NCI-H2107 treated with DMSO at 0.1 percent for 48 hours (cell line): Measurements from ENCODE around the gene UGT2B7.
"Not testable (repeated sequence)": the region's sequence is repeated elsewhere in the genome, so short reads cannot be mapped to it uniquely, and the experiment has no call there.

Experiments used
- DNase-seq: peaks from one replicate; lab custom pipeline; 2025; ENCODE audit not compliant: unreplicated experiment; lab: John Stamatoyannopoulos, UW

Gene UGT2B7

DNA sequence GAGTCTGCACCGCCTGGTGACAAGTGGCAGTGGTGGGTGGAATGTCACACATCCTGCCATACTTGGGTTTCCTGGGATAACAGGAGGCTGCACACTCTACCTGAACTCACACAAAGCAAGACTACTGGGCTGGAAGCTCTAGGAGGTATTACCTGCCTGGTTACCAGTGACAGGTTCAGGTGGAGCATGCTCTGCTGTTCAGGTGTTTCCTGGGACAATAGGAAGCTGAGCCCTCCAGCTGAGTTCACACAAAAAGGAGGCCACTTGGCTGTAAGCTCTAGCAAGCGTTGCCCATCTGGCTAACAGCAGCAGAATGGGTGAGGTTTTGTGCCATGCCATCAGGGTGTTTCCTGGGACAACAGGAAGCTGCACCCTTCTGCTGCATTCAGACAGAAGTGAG is 17.4 kb upstream of the UGT2B7 start:
- DNase-seq, result no peak

DNA sequence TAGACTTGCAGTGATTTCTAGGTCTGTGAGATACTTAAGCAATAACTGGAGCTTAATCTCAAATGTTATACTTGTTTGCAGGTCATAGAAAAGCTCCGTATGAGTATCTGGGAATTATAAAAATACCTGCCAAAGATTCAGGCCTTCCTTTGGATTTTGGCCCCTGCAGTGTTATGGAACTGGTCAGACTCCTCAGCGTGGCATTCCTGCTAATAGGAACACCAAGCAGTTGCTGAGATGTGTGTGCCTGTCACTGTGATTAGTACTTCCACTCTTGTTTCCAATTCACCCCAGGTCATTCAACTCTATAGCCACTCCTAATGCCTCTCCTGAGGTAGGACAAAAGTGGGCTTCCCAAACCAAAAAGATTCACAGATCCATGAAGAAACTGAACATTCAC is 7.8 kb upstream of the UGT2B7 start:
- DNase-seq, result no peak

DNA sequence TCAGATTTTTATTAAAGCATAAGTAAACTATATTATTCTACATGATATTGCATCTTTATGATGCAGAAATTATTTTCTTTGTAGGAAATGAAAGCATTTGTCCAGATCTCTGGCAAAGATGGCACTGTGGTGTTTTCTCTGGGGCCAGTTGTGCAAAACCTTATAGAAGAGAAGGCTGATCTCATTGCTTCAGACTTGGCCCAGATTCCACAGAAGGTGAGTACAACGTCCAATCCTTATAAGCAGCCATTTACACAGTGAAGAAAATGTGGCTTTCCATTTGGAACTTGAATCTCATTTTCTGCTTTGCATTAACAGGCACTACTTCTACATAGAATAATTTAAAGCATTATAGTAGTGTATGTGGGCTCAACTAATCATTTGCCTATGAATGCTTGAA is 6.9 kb upstream of the UGT2B7 start:
- DNase-seq, result no peak

DNA sequence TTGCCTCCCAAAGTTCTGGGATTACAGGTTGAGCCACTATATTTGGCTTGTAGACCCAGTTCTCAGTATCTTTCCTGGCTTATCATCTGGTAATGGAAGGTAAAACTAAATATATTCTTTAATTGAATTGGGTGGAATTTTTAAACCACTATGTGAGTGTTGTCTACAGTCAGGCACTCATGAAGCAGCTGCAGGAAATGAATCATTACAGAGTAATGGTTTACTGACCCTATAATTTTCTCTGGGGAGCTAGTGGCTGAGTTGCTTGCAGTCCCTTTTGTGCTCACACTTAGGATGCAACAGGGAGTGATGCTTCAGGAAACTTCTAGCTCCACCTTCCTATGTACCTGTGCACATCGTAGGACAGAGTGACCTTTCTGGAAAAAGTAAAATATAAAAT is 4.1 kb upstream of the UGT2B7 start:
- DNase-seq, result no peak

DNA sequence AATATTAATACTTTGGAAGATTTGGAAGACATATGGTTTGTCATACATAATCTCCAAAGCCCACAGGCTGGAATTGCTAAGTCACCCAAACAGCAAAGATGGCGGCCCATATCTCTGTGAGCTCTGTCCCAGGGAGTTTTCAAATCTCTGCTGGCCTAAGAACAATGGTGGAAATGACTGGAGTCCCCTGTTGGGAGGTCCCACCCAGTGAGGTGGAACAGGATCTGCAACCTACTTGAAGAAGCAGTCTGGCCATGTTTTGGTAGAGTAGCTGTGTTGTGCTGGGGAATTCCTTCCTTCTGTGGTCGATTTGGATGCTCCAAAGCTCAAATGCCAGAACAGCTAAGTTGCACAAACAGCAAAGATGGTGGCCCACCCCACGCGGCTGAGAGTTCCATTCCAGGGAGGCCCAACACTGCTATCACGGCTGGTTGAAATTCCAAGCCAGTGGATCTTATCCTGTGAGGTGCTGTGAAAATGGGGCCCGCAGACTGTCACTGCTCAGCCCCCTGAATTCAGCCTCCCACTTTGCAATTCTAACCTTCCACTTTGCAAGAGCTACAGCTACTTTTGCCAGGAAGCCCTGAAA is 3.2 kb upstream of the UGT2B7 start:
- no peak for DNase-seq

DNA sequence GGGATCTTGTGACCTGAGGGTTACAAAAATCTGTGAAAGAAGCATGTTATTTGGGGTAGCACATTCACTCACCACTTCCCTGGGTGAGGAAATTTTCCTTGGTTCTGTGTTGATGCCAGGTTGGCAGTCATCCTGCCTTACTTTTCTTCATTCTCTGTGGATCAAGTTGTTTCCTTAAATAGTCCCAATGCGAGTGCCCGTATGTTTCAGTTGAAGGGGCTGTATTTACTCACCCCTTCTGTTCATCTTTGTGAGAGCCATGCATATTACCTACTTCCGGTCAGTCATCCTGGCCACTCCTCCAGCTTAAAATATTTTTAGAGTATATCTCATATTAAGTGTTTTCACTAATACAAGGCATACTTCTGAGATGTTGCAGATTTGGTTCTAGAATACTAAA is 2.6 kb upstream of the UGT2B7 start:
- no peak for DNase-seq

DNA sequence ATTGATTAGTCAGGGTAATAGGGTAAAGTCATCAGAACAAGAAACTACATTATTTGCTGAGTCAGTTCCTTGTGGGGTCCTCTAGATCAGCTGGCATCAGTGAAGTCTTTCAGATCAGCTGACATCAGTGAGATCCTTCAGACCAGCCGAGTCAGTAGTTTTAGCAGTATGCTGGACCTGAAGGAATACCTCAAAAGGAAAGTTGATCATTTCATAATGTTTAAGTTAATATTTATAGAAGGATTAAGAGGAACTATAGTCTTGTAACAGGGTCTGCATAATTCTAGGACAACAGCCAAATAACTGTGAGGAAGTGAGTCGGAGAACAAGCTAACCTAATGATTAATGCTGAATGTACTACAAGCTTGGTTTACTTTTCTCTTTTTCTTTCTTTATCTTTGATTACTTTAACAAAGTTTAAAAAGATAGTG is 958 bp upstream of the UGT2B7 start:
- DNase-seq, result no peak

DNA sequence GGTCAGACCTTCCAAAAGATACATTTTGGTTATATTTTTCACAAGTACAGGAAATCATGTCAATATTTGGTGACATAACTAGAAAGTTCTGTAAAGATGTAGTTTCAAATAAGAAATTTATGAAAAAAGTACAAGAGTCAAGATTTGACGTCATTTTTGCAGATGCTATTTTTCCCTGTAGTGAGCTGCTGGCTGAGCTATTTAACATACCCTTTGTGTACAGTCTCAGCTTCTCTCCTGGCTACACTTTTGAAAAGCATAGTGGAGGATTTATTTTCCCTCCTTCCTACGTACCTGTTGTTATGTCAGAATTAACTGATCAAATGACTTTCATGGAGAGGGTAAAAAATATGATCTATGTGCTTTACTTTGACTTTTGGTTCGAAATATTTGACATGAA is 536 bp downstream of the UGT2B7 start:
- no peak for DNase-seq

DNA sequence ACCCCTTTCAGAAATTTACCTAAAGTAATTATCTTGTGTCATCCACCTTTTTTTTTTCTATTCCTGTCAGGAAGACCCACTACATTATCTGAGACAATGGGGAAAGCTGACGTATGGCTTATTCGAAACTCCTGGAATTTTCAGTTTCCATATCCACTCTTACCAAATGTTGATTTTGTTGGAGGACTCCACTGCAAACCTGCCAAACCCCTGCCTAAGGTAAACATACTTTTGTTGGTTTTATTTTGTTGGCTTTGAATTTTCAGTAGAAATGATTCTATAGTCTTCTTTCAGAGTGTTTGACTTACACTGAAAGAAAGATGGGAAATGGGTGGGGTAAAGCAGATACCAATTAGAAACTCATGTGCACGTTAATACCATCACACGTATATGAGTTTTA is 2.2 kb downstream of the UGT2B7 start:
- no peak for DNase-seq

DNA sequence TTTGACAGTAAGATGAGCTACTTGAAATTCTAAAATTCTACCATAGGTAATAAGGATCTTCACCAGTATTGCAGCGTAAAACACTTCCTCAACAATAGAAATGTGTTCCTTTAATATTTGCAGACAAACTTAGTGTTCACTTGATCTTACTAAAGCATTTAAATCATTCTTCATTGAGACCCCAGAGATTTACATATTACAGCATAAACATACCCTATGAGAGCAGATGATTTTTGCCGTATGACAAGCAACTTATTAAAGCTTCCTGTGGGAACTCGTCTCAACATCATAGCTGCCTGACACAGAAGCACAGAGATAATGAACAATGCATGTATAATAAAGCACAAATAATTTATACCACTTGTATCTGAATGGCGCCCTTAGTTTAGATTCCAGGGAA is 3.6 kb downstream of the UGT2B7 start:
- no peak for DNase-seq

DNA sequence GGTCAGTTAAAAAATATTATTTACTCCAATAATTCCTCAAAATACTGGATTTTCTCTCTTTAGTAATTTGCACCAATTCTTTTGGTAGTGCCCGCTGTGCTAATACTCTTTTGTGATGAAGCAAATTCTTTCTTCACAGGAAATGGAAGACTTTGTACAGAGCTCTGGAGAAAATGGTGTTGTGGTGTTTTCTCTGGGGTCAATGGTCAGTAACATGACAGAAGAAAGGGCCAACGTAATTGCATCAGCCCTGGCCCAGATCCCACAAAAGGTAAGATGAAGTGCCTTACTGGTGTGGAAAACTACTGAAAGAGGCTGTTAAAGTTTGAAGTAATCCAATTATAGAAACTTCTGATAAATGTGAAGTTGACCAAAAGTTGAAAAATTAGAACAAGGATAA is 6.4 kb downstream of the UGT2B7 start:
- not testable (repeated sequence) for DNase-seq

DNA sequence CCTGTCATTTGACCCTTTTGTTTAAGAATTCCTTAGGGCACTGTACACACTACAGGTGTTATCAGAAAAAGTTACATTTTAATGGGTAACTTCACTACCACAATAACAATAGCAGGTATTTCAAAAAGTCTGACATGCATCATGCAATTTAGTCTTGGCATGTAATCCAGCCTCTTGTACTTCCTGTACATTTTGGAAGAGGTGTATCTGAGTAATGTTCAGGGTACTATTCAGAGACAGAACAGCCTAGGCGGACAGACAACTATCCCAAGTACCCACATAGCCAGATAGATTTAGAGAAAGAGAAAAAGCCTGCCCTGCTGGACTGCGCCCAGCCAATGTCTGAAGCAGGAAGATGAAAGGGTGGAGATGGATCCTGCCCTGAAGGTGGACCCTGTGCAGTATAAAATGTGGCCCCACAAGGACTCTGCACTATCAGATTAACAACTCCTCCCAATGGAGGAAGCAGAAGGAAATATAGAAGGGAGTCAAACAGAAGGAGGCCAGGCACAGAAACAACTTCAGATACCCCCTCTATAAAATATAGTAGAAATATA is 8.5 kb downstream of the UGT2B7 start:
- no peak for DNase-seq

DNA sequence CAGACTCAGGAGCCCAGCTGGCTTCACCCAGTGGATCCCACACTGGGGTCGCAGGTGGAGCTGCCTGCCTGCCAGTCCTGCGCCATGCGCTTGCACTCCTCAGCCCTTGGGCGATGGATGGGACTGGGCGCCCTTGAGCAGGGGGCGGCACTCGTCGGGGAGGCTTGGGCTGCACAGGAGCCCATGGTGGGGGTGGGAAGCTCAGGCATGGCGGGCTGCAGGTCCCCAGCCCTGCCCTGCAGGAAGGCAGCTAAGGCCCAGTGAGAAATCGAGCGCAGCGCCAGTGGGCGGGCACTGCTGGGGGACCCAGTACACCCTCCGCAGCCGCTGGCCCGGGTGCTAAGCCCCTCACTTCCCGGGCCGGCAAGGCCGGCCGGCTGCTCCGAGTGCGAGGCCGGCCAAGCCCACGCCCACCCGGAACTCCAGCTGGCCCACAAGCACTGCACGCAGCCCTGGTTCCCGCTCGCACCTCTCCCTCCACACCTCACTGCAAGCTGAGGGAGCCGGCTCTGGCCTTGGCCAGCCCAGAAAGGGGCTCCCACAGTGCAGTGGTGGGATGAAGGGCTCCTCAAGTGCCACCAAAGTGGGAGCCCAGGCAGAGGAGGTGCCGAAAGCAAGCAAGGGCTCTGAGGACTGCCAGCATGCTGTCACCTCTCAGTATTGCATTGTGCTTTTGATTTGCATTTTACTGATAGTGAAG is 19.0 kb downstream of the UGT2B7 start:
- not testable (repeated sequence) for DNase-seq

DNA sequence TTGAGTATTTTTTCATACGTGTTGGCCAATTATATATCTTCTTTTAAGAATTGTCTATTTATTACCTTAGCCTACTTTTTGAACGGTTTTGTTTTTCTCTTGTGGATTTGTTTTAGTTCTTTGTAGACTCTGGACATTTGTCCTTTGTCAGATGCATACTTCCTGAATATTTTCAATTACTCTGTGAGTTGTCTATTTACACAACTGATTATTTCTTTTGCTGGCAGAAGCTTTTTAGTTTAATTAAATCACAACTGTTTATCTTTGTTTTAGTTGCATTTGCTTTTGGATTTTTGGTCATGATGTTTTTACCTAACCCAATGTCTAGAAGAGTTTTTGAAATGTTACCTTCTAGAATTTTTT is 19.6 kb downstream of the UGT2B7 start:
- no peak for DNase-seq

DNA sequence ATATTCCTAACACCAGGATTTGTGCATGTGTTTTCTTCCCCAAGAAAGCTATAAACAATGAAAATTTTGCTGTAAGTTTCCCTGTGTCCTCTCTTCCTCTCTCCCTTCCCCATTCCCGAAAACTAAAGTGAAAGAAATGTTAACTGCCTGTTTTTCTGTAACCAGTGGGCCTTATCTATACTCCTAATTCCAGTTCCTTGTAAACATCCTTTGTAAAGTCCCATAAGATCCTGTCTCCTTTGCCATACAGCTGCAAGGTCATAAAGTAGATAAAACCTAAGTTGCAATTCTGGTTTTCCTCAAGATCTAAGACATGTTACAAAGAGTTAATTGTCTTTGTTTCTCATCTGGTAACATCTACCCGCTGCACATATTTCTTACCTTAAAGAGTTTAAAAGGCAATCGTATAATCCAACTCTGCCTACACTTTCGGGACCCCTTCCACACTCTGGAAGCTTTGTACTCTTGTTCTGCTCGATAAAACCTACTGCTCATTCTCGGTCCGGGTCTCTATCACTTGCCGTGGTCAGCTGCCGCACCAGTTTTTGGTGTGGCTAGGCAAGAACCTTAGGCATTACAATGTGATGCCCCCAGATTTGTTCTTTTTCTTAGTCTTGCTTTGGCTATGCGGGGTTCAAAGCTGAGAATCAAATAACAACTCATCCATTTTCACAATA is 20.5 kb downstream of the UGT2B7 start:
- no peak for DNase-seq

DNA sequence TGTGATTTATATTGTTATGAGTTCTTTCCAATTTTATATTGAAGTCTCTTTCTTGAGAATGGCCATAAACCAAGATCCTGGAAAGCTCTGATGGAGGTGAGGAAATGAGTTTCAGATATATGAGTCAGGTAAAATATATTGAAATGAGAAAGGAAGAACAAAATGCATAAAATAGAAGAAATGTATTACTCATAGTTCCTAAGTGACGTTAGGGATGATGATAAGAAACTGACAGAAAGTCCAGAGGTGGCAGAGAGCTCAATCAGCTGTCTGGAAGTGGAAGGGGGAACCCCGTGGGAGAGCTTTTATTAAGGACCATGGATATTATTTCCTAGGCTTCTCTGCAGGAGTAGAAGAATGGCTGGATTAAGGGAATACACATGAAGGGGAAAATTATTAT is 24.6 kb downstream of the UGT2B7 start:
- no peak for DNase-seq

DNA sequence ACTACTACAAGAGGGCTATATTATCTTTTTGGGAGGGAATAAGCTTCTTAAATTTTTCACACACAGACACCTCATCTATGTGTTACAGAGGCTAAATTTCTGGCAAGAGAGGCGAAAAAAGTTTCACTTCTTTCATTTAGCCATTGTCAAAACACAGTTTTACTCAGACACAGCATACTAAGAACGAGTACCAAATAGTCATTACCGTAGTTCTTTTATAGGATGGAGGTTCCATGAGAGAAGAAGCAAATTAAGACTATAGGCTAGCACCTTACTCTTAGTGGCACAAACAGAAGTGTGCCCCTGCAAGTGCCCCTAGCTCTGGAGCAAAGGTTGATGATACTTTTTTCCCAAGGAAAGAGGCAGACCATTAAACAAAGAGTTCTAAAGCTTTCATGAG is 26.2 kb downstream of the UGT2B7 start:
- no peak for DNase-seq

DNA sequence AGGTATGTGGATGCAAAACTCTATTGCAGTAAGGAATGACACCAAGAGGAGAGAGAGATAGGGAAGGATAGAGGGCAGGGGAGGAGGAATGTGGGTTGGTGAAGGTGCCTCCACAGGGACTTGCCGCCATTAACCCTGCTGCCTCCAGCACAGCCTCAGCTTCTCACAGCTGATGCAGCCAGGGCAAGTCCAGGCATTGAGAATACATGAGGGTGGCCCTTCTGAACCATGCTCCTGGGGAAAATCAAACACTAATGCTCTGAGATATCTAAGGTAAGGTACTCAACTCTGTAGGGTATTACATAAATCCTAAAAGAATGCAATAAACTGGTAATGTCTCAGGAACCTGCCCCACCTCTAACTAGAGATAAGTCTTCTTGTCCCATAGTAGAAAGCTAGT is 28.7 kb downstream of the UGT2B7 start:
- no peak for DNase-seq

DNA sequence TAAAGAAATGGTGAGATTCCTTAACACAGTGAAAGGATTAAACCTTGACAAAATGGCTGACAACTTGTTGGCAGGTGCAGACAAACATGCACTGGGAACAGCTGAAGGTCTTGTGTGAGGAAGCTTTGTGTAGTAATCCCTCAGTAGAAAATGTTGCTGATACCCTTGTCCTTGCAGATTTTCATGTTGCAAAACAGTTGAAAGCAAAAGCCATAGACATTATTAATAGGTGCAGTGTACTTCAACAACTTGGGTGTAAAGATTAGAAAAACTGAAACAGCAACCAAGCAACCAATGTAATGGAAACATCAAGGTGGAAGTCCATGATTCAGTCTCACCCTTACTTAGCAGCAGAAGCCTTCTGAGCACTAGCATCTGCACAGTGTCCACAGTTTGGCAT is 29.8 kb downstream of the UGT2B7 start:
- DNase-seq, result no peak

DNA sequence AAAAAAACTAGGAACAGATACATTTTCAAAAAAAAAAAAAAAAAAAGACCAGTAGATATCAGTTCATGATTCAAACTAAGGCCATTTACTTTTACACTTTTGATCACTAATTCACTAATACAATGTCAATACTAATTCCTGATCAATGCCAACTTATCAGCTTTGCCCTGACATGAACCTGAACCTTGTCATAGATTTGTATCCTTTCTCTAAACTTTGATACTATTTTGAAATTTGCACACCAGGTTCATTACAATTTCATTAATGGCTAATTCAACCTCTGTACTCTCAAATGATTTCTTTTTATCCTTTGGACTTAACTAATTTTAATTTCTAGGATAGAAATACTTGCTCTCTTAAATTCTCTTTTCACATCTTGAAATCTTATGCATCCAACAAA is 37.7 kb downstream of the UGT2B7 start:
- no peak for DNase-seq

DNA sequence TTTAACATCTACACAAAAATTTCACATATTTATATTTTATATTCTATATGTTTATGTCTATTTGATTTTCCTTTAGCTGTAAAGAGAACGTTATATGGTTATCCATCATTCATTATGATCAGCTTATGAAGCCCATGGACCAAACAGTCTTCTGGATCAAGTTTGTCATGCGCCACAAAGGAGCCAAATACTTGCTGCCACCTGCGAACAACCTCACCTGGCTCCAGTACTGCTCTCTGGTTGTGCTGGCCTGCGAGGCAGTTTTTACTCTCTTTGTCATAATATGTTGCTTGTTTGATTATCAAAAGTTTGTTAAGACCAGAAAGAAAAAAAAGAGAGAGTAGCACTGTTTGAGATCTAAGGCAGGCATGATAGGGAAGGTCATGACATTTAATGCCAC is 38.2 kb downstream of the UGT2B7 start:
- no peak for DNase-seq

DNA sequence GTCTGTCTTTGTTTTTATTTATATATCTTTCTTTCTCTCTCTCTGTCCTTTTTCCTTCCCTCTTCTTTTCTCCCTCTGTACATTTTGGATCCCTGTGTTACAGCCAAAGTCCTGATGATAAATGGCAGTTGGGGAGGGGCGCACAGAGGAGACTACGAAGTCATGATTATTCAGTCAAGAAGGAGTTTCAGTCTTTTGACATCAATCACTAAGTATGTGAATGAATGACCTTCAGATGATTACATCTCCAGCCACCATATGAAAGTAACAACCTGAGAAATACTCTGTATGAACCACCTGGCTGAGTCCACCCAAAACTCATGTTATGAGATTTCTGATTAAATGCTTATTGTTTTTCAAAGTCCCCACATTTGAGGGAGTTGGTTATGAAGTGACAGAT is 45.0 kb downstream of the UGT2B7 start:
- no peak for DNase-seq
